Aorta (tissue), 5 donors: ENCODE data around the gene ELOF1. TPM values are rescaled to one million over a fixed set of nuclear protein-coding genes. Genes with fewer than 3 reads are reported as not detected.
"Not testable (repeated sequence)": the region's sequence is repeated elsewhere in the genome, so short reads cannot be mapped to it uniquely, and the experiment has no call there.

Source experiments
- ATAC-seq: fragments of 200-7000 bp; cut with Tn5 transposase; one replicate; pipeline ENCODE4 v1.9.1; 2022; ENCODE audit warnings: moderate library complexity; ENCODE audit not compliant: low FRiP score
- DNase-seq, 2 donors: peaks; one replicate each; pipeline ENCODE4 v3.0.0-alpha.2; 2020
- H3K27ac ChIP-seq, 2 donors: one replicate each; pipeline ENCODE4 v1.5.1; 2013; ENCODE audit warnings: low read length in 2 of 2, mild to moderate bottlenecking in 2 of 2, moderate library complexity in 2 of 2, control low read depth in 1 of 2, inconsistent platforms in 1 of 2, low read depth in 1 of 2
- H3K27me3 ChIP-seq, 2 donors: one replicate each; pipeline ENCODE4 v1.6.1; 2013; ENCODE audit warnings: control low read depth in 1 of 2, low read length in 1 of 2, mild to moderate bottlenecking in 1 of 2, moderate library complexity in 1 of 2; ENCODE audit not compliant: insufficient read depth in 2 of 2, control insufficient read depth in 1 of 2
- H3K36me3 ChIP-seq, 2 donors: one replicate each; pipeline ENCODE4 v1.6.1; 2013; ENCODE audit warnings: control low read depth in 1 of 2, low read length in 1 of 2, mild to moderate bottlenecking in 1 of 2; ENCODE audit not compliant: insufficient read depth in 2 of 2, control insufficient read depth in 1 of 2
- H3K4me1 ChIP-seq, 2 donors: one replicate each; pipeline ENCODE4 v1.6.1; 2013; ENCODE audit warnings: low read length in 2 of 2, control low read depth in 1 of 2, mild to moderate bottlenecking in 1 of 2, moderate library complexity in 1 of 2; ENCODE audit not compliant: insufficient read depth in 2 of 2, control insufficient read depth in 1 of 2
- H3K4me3 ChIP-seq, 2 donors: one replicate each; pipeline ENCODE4 v1.5.1; 2013; ENCODE audit warnings: low read length in 2 of 2, control low read depth in 1 of 2, mild to moderate bottlenecking in 1 of 2
- H3K9me3 ChIP-seq: one replicate; pipeline ENCODE4 v1.6.1; 2013; ENCODE audit warnings: mild to moderate bottlenecking, low read length; ENCODE audit not compliant: control insufficient read depth
- WGBS, 2 donors: extraction: QIAGEN DNeasy Blood & Tissue Kit; methylation state at CpG; one replicate each; pipeline ENCODE4 v1.1.7; 2013; 5-methylcytosine and 5-hydroxymethylcytosine counted together
- intact Hi-C, 2 donors: fragments of 100-400 bp; cut with DNase I; formaldehyde crosslinking; loops; one replicate each; pipeline versions ENCODE4 v1.14.2 to v1.15.0; 2022
- long read RNA-seq, 2 donors: library from polyadenylated mRNA; unstranded; transcript quantifications; one replicate each; pipeline ENCODE4 v2.0.0, GENCODE V29; 2020 to 2021
- polyA plus RNA-seq, 2 donors: library from polyadenylated mRNA; stranded (reverse); fragments of 200-250 nt; gene quantifications; one replicate each; pipeline ENCODE4 v1.2.3, GENCODE V29; 2013
- total RNA-seq, 2 donors: library from RNA; stranded (reverse); fragmentation: NEBNext Ultra II Directional; extraction: Animal tissue kit (Norgen Biotek cat#: 25700); gene quantifications; one replicate each; pipeline ENCODE4 v1.2.1, GENCODE V29; 2021
- donor health status: healthy with polysubstance abuse.
- donor health status: Bipolar disorder and iron deficiency.
- donor health status: DM: no; HTN: no; CAD: no.
- donor health status: DM: no; HTN: no; CAD: no.
- donor health status: DM: yes; HTN: yes; CAD: no.

The ELOF1 gene
- total RNA-seq (10 to 100 TPM; 30.9 to 33.6 TPM), polyA plus RNA-seq (10 to 100 TPM; 37.8 to 75.4 TPM)
- long read RNA-seq, donor 1, transcript ELOF1-201 (4 exons, 1,019 nt), result major isoform, 26 of 35 reads
- long read RNA-seq, donor 1, partial matches to known transcripts, result 1 of 35 reads
- long read RNA-seq, donor 1, other reads (novel, unspliced or antisense), result 7 of 35 reads
- long read RNA-seq, donor 2, transcript ELOF1-201 (4 exons, 1,019 nt), result major isoform, 8 of 13 reads
- long read RNA-seq, donor 2, partial matches to known transcripts, result 3 of 13 reads
- long read RNA-seq, donor 2, other reads (novel, unspliced or antisense), result 1 of 13 reads

DNA sequence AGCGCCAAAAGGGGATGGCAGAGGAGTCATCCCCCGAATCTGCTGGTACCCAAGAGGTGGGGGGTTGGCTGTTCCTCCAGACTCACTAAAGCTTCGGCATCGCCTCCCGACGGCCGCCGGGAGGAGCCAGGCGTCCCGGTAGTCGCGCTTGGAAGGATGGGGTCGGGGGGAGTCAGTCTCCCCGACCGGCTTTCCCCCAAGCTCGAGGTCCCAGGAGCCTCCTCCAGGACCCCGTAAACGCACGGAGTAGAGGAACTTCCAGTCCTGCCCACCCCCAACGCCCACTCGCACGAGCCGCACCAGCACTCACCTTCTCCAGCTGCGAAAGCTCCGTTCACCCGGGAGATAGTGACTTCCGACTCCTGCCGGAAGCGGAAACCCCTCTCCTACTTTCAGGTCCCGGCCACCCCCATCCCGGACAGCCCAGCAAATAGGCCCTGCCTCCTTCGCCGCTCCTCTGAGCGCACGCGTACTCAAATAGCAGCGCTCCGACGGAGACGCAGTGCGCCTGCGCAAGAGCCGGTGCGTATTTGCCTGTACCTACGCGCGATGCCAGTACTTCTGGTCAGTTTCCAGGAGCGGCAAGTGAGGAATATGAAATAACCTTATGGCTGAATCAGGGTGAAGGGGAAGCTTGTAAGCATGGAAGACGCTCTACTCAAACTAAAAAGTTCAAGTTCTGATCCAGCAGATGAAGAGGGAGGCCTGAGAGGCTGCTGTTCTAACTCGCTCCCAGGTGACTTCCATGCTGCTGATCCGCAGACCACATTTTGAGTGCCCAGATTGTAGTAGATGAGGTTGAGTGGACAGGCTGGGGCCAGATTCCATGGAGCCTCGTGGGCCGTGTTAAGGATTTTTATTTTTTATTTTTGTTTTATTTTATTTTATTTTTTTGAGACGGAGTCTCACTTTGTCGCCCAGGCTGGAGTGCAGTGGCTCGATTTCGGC, at the start of gene ELOF1:
Gene ELOF1 (minus strand): TSS at position 350 of the 948 bp plus-strand sequence. CDS start 4,883 bp downstream, outside the sequence.
- WGBS, 2 donors, result 1 to 3% methylated on average over 57 of the region's 57 CpGs
- intact Hi-C loops, result no loop called here
- Histone ChIP-seq H3K27ac (peak within 1 kb of the TSS in 1 of 2 donors; percentile 53), H3K4me3 (peak within 1 kb of the TSS; percentile 73 to 87), H3K36me3 (peaks cover 0 to 3% of the 10 kb centered on the region in 2 donors), H3K4me1 (peaks cover 0 to 3% of the 10 kb centered on the region in 2 donors), H3K27me3 (no peaks in the 10 kb centered on the region), H3K9me3 (no peaks in the 10 kb centered on the region)
- DNase-seq (peak; percentile 99), ATAC-seq (peak; percentile 98)

DNA sequence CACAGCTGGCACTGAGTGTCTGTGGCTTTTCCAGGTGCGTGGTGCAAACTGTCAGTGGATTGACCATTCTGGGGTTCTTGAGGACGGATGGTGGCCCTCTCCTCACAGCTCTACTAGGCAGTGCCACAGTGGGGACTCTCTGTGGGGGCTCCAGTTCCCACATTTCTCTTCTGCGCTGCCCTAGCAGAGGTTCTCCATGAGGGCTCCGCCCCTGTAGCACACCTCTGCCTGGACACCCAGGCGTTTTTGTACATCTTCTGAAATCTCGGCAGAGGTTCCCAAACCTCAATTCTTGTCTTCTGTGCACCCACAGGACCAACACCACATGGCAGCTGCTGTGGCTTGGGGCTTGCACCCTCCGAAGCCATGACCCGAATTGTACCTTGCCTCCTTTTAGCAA, 47.5 kb upstream of the ELOF1 start:
- no peaks in the 10 kb centered on the region for H3K27me3 ChIP-seq
- H3K27ac ChIP-seq, result no peak overlapping the region
- no peaks in the 10 kb centered on the region for H3K9me3 ChIP-seq
- DNase-seq (no peak), ATAC-seq (no peak)
- no peaks in the 10 kb centered on the region for H3K4me1 ChIP-seq
- 93 to 94% methylated on average over 8 of the region's 8 CpGs for WGBS, 2 donors
- H3K36me3 ChIP-seq, result no peaks in the 10 kb centered on the region
- no peak overlapping the region for H3K4me3 ChIP-seq
- intact Hi-C loops, result no loop called here

DNA sequence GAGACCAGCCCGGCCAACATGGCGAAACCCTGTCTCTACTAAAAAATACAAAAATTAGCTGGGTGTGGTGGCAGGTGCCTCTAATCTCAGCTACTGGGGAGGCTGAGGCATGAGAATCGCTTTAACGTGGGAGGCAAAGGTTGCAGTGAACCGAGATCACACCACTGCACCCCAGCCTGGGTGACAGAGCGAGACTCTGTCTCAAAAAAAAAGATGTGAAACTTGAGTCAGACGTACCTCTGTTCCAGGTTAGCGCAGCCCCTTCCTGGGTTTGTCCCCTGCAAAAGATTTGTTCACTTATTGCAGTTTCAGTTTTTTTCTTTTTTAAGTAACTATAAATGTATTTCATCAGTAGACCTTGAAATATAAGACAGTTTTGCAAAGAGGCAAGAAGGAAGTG, 40.7 kb upstream of the ELOF1 start:
- ATAC-seq, H3K36me3 ChIP-seq, H3K27me3 ChIP-seq, H3K4me1 ChIP-seq, H3K9me3 ChIP-seq, DNase-seq, H3K4me3 ChIP-seq, H3K27ac ChIP-seq: not testable (repeated sequence)
- 93 to 96% methylated on average over 8 of the region's 8 CpGs for WGBS, 2 donors
- intact Hi-C loops, result loop anchor here in 1 of 2 donors (10.0 kb wide), 1 partner anchor 305 kb away; the partner anchor contains the start of gene TSPAN16

DNA sequence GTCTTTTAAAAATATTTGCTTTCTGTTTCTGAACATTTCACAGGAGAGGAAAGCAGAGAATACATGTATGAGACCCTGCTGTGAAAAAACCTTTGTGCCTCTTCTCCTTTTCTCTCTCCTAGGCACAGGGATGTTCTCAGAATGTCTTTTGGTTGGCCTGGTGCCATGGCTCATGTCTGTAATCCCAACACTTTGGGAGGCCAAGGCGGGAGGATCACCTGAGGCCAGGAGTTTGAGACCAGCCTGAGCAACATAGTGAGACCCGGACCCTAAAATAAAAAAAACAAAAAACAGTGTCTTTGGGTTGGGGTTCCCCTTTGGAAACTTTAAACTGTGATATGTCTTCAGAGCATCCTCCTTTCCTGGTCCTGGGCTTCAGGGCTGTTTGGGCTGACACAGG, 39.7 kb upstream of the ELOF1 start:
- no peak for ATAC-seq
- no peak overlapping the region for H3K27ac ChIP-seq
- H3K4me3 ChIP-seq, result peak overlapping the region in 1 of 2 donors; percentile 96
- intact Hi-C loops, result loop anchor here in 1 of 2 donors (10.0 kb wide), 1 partner anchor 304 kb away; the partner anchor contains the start of gene TSPAN16
- H3K4me1 ChIP-seq, result no peaks in the 10 kb centered on the region
- H3K27me3 ChIP-seq, result no peaks in the 10 kb centered on the region
- no peaks in the 10 kb centered on the region for H3K36me3 ChIP-seq
- 91% methylated on average over 2 of the region's 2 CpGs for WGBS, 2 donors
- DNase-seq, result peak in 1 of 2 donors; percentile 15
- no peaks in the 10 kb centered on the region for H3K9me3 ChIP-seq

DNA sequence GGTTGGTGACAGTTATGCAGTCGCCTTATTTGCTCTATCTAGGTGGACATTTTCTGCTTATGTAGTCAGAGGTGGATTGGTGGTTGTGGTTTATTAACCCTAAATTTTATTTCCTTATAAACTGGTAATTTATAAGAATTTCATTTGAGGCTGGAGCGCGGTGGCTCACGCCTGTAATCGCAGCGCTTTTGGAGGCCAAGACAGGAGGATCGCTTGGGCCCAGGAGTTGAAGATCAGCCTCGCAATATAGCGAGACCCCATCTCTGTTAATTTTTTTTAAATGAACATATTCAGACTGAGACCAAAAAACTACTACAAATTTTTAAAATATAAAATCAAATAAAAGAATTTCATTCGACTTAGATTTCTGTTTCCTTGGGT, 39.1 kb upstream of the ELOF1 start:
- Histone ChIP-seq H3K4me1 (no peaks in the 10 kb centered on the region), H3K9me3 (no peaks in the 10 kb centered on the region), H3K36me3 (no peaks in the 10 kb centered on the region), H3K27ac (no peak overlapping the region), H3K4me3 (peak overlapping the region; percentile 95 to 96), H3K27me3 (no peaks in the 10 kb centered on the region)
- 64 to 69% methylated on average over 10 of the region's 10 CpGs for WGBS, 2 donors
- ATAC-seq (no peak), DNase-seq (peak in 1 of 2 donors; percentile 16)
- intact Hi-C loops, result loop anchor here in 1 of 2 donors (10.0 kb wide), 1 partner anchor 303 kb away; the partner anchor contains the start of gene TSPAN16

DNA sequence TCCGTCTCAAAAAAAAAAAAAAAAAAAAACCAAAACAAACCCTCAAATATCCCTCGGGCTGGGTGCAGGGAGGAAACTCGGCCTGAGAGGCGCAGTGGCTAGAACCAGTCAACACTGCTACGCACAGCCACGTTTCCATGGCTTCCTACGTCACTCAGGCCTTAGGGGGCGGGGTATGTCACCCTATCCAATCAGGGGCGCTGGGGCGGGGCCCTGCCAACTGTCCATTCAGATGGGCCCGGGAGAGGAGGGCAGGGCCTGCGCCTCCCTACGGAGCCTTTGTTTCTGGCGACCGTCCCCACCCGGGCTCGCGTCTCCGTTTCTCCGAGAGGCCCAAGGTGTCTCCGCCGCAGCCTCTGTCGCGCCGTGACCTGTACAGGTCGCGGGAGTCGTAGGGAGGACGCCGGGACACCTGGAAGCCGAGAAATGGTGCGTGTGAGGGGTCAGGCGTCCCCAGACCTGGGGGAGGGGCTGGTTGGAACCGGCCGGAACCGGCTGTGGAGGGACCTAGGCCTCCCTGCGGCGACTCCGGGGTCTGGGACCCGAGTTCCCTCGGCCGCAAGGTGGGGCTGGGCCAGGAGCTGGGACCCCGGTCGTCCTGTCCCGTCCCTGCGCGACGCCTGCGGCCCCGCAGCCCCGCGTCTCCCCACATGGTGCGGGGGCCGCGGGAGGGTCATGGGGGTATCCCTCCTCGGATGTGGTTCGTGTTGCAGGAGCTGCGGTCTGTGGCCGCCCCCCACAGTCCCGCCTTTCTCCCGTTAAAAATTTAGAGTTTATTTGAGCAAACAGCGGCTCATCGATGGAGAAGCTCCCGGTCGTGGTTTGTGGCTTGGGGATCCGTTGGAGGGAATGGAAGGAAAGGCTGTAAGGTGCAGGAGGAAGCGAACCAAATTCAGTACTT, 38.4 kb upstream of the ELOF1 start, which contains the start of gene ZNF627:
Gene ZNF627 (plus strand): TSS at position 282 of the 901 bp plus-strand sequence. CDS start 145 bp downstream, at position 427.
- H3K27me3 ChIP-seq, result no peaks in the 10 kb centered on the region
- intact Hi-C loops, result loop anchor here in 1 of 2 donors (10.0 kb wide), 1 partner anchor 303 kb away; the partner anchor contains the start of gene TSPAN16
- DNase-seq, result peak; percentile 99 to 100

DNA sequence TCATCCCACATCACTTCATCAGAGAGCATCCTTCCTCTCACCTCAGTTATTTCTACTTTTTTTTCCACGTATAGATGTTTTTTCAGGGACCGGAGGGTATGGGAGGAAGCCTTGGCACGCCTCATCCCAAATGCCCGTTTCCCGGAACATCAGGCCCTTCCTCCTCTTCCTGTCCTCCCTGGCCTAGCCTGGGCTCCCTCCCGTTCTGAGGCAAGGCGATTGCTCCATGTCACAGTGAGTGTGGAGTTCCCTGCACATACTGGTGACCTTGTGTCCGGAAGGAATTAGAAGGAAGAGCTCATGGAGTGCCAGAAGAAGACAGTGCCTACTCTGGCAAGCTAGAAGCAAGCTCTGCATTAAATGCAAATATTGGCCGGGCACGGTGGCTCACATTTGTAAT, 37.1 kb upstream of the ELOF1 start:
- DNase-seq (peak in 1 of 2 donors; percentile 68), ATAC-seq (no peak)
- Histone ChIP-seq H3K27me3 (no peaks in the 10 kb centered on the region), H3K27ac (no peak overlapping the region), H3K4me3 (no peak overlapping the region), H3K36me3 (no peaks in the 10 kb centered on the region), H3K4me1 (no peaks in the 10 kb centered on the region), H3K9me3 (no peaks in the 10 kb centered on the region)
- intact Hi-C loops, result loop anchor here in 1 of 2 donors (10.0 kb wide), 1 partner anchor 301 kb away; the partner anchor contains the start of gene TSPAN16
- 89 to 92% methylated on average over 10 of the region's 10 CpGs for WGBS, 2 donors

More for the DNA sequence above, 38.4 kb upstream of the ELOF1 start, which contains the start of gene ZNF627:
- Histone ChIP-seq H3K9me3 (no peaks in the 10 kb centered on the region), H3K36me3 (no peaks in the 10 kb centered on the region), H3K4me3 (peak within 1 kb of the TSS; percentile 95 to 96), H3K27ac (peak within 1 kb of the TSS in 1 of 2 donors; percentile 49), H3K4me1 (no peaks in the 10 kb centered on the region)
- peak; percentile 100 for ATAC-seq
- WGBS, 2 donors, result 0% methylated on average over 63 to 67 of the region's 67 CpGs
